Stimulated activated CD4-positive, alpha-beta T cell treated with anti-CD3 and anti-CD28 coated beads, TNF-alpha, amount 100 ng/mL, for 48 hours (primary cell): ENCODE data around the gene MAN1A1.

ENCODE experiments used
- DNase-seq, 3 donors: peaks; one replicate each; pipeline ENCODE4 v3.0.0-alpha.2; 2020; ENCODE audit warnings: low read depth in 3 of 3

MAN1A1 gene

DNA sequence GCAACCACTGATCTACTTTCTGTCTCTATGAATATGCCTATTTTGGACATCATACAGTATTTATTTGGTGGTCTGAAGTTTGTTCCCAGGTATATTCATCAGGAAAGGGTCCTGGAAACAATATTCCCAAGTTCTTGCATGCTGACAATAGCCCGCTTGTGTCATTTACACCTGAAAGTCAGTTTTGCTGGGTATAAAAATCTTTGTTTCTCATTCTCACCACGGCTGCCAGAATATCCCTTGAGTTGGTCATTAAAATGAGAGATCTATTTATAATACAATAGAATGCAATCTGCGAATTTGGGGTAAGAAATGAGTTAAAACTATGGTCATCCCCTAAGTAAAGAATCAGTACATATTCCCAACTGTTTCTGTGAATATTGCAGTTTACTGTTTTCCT lies 79.0 kb downstream of the MAN1A1 start:
- DNase-seq = no peak

DNA sequence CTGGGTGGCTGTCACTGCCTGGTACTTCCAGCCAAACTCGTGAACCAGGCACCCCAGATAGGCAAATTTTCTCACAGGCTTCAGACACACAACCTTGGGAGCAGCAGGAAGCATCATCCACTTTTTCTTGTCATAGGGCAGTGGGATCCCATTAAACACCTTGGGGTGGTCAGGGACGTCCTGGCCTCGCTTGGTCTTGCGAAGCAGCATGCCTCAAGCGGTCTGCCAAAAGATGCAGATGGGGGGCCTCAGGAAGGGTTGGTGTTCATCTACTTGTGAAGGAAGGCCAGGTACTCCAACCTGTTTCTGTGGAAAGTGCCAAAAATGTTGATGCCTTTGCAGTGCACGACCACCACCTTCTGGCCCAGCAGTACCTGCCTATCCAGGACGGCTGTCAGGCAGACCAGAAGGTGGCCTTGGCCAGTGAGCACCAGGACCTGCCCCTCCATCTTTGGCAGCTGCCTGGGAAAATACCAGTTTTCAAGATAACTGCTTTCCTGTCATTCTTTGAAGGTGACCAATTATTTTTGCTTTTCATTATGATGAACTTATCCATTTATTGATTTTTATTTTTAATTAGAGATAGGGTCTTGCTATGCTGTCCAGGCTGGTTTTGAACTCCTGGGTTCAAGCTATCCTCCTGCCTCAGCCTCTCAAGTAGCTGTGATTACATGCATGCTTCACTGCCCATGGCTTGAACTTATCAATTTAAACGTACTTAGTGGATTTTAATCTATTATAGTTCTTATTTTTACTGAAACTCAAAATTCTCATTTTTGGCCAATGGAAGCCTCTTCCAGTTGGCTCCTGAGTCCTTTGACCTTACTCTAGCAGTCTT lies 80.1 kb downstream of the MAN1A1 start:
- DNase-seq = no peak

GRCh38 chr6:119267126-119267905 lies 82.2 kb downstream of the MAN1A1 start:
- no peak for DNase-seq

DNA sequence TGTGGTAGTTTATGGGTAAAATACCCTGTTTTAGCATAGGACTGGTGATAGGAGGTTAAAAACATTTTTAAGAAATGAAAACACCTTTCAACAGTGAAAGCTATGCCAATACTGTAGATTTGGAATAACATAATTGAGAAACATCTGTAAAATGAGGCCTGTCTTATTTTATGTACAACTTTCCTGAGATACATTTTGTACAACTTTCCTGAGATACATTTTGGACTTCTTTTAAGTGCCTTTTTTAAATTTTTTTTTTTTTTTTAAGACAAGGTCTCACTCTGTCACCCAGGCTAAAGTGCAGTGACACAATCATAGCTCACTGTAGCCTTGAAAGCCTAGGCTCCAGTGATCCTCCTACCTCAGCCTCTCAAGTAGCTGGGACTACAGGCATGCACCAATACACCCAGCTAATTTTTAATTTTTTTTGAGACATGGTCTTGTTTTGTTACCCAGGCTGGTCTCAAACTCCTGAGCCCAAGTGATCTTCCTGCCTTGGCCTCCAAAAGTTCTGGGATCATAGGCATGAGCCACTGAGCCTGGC lies 84.6 kb downstream of the MAN1A1 start:
- no peak for DNase-seq

GRCh38 chr6:119262612-119263011 lies 86.9 kb downstream of the MAN1A1 start:
- DNase-seq = no peak

DNA sequence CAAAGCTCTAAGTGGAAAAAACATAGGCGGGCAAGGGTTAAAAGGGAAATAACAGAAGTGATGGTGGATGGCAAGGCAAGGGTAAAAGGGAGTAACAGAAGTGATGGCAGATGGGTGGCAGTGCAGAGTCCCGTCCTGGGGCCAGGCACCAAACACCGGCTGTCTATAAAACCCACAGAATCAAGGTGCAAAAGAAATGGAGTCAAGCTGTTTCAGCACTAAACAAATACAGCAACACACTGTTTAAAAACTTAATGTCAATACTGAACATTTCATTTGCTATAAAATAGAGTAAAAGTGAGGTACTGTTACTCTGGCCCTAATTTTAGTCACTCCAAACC lies 87.6 kb downstream of the MAN1A1 start:
- DNase-seq = no peak

GRCh38 chr6:119259027-119259426 lies 90.5 kb downstream of the MAN1A1 start:
- DNase-seq = no peak

DNA sequence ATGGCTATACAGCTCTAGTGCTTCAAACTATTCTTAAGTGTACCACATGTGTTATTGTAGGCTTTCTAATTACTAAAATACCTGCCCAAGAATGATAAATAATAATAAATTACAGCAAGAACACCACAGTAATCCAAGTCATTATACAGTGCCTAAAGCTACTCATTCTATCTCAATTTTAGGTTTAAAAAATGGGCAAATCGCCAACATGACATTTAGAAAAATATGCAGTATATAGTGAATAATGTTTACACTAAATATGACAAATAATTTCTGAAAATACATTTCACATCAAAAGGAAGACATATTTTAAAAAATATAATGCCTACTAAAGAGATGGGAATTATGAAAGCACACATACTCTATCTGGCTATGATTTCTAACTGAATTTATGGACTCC lies 91.8 kb downstream of the MAN1A1 start:
- no peak for DNase-seq

- DNase-seq = no peak
These were observed 92.5 kb downstream of the MAN1A1 start for GRCh38 chr6:119256978-119257462.

DNA sequence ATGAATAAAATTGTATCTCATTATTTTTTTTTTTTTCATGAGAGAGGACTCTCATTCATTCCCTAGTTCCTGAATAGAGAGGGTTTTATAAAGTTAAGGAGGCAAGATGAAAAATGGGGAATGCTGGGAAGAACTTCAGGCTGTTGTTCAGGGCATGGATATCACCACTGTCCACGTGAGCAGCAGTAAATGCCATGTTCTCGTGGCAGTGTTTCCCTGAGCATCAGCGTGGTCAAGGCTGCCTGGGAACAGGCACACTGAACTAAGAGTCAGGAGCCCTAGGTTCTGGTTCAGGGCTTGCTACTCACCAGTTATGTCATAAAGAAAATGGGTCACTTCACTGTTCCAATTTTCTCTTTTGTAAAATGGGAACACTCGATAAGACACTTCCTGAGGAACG lies 93.2 kb downstream of the MAN1A1 start:
- DNase-seq = no peak

GRCh38 chr6:119255492-119255891 lies 94.1 kb downstream of the MAN1A1 start:
- no peak for DNase-seq

GRCh38 chr6:119250036-119250435 lies 99.5 kb downstream of the MAN1A1 start:
- DNase-seq = no peak

GRCh38 chr6:119249319-119249718 lies 100.2 kb downstream of the MAN1A1 start:
- no peak for DNase-seq

- DNase-seq = no peak
These were observed 102.1 kb downstream of the MAN1A1 start for GRCh38 chr6:119247504-119247903.

GRCh38 chr6:119243657-119244056 lies 105.9 kb downstream of the MAN1A1 start:
- DNase-seq = no peak

GRCh38 chr6:119243037-119243436 lies 106.5 kb downstream of the MAN1A1 start:
- no peak for DNase-seq

GRCh38 chr6:119241540-119242309 lies 107.8 kb downstream of the MAN1A1 start:
- no peak for DNase-seq

- no peak for DNase-seq
These were observed 108.5 kb downstream of the MAN1A1 start for GRCh38 chr6:119241111-119241465.

DNA sequence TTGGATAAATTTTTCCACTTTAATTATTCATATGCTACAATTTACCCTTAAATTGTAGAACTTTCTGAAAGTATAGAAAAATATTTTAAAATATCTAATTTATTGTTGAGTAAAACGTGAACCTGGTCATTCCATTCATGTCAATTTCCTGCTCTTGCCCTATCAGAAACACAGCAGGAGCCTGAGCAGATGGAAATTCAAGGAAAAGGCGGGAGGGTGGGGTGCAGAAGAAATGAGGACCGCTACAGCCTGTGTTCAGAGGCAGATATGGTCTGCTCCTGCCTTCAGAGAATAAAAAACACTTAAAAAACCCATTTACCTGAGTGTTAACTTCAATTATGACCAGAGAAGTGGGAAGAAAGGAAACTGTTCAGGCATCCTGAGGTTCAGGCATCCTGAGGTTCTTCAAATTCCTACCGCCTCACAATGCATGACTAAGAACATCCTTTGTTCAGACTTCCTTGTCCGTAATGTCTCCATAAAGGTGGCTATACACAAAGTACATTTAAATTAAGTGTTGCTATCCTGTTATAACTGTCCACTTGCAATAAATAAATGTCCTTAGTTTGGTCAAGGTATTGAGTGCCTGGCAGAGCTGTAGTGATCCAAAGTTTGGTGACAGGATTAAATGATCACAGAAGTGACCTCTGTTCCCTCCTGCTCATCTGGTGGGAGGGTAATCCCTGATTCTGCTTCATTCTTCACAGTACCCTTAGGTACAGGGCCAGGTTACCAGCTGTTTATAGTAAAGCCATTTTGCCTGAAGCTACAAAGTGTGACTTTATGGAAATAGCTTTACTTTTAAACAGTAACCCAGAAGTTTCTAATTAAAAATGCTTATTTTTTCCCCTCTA lies 109.1 kb downstream of the MAN1A1 start:
- DNase-seq = no peak

GRCh38 chr6:119237177-119237715 lies 112.3 kb downstream of the MAN1A1 start:
- DNase-seq = no peak

DNA sequence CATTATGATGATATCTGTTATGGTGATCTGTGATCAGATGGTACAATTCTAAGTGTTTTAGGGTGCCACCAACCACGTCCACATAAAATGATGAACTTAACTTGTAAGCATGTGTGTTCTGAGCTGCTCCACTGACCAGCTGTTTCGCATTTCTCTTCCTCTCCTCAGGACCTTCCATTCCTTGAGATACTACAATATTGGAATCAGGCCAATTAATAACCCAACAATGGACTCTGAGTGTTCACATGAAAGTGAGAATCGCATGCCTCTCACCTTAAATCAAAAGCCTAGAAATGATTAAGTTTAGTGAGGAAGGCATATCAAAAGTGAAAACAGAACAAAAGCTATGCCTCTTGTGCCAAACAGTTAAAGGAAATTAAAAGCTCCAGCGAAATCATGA lies 114.6 kb downstream of the MAN1A1 start:
- no peak for DNase-seq
